ENCODE data around the gene CASQ1.

Gene CASQ1

DNA sequence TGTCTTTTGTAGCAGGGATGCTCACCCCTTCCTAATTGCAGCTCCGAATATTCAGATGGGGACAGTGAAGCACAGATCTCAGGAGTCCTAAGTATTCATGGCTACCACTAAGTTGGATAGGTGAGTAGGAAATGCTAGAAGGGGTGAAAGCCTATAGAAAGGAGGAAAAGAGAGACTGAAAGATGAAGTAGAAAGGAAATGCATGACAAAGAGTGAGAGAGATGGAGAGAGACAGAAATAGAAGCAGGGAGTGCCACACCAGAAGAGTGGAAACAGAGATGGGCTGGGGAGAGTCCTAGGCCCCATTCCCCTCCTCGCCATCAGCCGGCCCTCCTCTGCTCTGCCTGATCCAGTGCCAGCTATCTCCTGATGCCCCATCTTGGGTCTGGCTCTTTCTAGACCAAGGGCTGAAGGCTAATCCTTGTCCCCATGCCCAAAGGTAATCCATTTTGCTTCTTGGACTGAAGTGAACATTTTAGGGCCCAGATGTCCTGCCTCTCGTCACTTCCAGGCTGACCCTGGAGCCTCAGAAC, 16.8 kb downstream of the CASQ1 start:
- Mint-ChIP-seq H3K27ac (peak overlapping the region; percentile 34 to 69), H3K4me1 (peaks cover 60% of the 10 kb centered on the region)
- ATAC-seq, result no peak

DNA sequence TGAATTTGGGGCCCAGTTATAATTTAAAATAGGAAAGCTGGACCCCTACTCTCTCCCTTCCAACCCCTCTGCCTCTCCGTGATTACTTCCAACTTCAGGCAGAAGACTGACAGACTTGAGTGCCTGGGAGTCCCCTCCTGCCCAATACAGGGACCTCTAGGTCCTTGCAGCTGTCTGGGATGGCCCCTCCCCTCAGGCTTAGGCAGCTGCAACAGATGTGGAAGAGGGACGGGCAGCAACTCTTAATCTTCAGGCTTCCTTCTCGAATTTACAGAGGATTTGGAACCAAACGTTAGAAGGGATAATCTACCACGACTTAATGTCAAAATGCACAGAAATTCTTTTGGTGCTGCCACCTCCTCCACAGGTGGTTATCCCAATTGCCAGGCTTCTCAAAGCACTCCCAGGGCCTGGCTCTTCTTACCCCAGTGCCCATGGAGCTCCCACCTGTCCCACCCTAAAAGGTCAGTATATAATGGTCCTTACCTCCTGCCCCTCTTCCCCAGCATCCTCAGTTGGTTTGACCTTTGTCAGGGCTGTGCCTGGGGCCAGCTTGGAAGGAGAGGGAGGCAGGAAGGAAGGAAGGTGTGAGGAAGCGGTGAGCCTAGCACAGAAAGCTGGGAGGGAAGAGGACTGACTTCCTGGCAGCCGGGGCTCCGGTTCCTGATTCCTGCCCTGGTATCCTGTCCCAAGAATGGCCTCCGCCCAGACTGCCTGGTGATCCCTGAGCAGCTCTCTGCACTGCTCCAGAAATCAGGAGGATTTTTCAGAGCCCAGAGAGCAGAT, 17.6 kb downstream of the CASQ1 start:
- ATAC-seq (no peak), DNase-seq (no peak)
- peaks cover 60% of the 10 kb centered on the region for H3K4me1 Mint-ChIP-seq
- no peaks in the 10 kb centered on the region for H3K27me3 Mint-ChIP-seq
- no peaks in the 10 kb centered on the region for H3K9me3 Mint-ChIP-seq
- H3K4me3 Mint-ChIP-seq, result no peak overlapping the region
- H3K27ac Mint-ChIP-seq, result peak overlapping the region in 1 of 2 donors; percentile 69

More for the DNA sequence above, 16.8 kb downstream of the CASQ1 start:
- DNase-seq, result no peak
- H3K4me3 Mint-ChIP-seq, result no peak overlapping the region
- H3K27me3 Mint-ChIP-seq, result no peaks in the 10 kb centered on the region
- H3K9me3 Mint-ChIP-seq, result no peaks in the 10 kb centered on the region

DNA sequence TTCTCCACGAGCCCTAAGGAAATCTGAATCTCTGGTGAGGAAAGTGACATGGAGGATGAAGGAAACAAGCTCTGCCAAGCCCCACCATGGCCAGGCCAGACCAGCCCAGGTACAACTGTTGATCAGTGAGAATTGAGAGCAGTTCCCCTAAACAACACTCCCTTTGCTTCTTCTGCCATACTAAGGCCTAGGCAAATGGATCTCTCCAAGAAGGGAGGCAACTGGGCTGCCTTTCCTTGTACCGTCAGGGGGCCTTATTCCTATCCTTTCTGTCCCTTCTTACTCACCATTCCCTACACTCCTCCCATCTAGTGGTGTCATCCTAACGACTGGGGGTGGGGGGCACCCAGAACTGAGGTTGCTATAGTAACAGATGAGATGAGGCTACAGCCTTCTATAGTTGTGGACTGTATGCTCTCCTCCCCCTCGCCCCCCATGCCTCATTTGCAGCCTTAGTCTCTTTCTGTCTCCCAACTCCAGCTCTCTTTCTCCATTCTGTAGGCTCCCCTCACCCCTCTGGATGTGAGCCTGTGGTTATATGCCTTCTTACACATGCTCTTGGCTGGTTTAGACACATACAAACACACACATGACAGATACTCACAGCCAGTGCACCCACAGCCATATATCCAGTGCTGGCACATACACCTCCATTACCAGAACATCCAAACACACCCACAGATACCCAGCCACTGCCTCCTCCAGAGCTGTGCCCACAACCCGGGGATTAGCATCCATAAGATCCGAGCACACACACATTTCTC, 18.4 kb downstream of the CASQ1 start:
- ATAC-seq, result no peak
- no peak for DNase-seq
- Mint-ChIP-seq H3K4me3 (no peak overlapping the region), H3K9me3 (no peaks in the 10 kb centered on the region), H3K27me3 (no peaks in the 10 kb centered on the region), H3K4me1 (peaks cover 59% of the 10 kb centered on the region), H3K27ac (peak overlapping the region; percentile 38 to 69)

DNA sequence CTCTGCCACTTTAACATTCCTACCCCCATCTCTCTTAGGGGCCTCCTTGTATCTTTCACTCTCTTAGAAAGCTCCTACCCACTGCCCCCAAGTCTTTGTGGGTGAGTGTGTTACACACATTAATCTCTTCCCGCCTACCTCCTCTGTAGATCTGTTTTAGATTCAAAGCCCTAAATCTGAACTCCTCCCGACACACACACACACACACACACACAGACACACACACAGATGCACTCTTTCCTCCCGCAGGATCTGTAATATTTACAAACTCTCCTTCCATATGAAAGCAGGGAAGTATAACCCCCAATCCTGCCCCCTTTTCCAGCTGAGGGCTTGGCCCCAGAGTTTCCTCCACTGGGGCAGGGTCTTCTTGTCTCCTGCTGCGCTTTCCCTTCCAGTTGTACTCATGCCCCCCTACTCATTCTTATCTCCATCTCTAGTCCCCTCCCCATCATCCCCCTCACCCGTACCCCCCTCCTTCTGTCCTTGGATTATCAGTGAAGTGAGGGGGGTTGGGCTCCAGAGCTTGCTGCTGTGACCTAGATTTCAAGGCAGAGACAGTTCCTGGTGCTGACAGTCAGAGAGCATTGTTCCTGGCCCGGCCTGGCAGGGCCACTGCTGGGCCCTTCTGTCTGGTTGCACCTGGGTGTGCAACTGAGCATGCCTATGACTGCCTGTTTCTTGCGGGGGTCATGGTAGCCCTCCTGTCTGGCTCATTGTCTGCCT, 19.1 kb downstream of the CASQ1 start:
- Mint-ChIP-seq H3K4me1 (peaks cover 52% of the 10 kb centered on the region), H3K9me3 (no peaks in the 10 kb centered on the region), H3K4me3 (no peak overlapping the region), H3K27ac (peak overlapping the region; percentile 38 to 49), H3K27me3 (no peaks in the 10 kb centered on the region)
- ATAC-seq (no peak), DNase-seq (no peak)

DNA sequence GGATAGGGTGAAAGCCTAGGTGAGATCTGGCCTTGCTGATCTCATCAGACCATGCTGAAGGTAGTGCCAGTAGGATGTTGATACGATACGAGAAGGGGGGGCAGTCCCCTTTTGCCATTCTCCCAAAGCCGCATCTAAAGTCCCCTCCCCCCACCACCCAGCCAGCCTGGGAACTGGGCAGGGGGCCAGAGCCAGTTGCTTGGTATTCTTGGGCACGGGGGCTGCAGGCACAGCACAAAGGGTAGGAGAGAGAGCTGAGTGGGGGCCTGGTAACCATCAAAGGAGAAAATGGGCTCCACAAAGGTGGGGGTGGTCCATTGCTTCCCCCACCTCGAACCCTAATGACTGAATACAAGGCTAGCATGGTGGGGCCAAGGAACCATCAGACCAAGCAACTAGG, 20.2 kb downstream of the CASQ1 start:
- no peaks in the 10 kb centered on the region for H3K9me3 Mint-ChIP-seq
- no peak for DNase-seq
- H3K4me3 Mint-ChIP-seq, result no peak overlapping the region
- H3K27me3 Mint-ChIP-seq, result no peaks in the 10 kb centered on the region
- no peak overlapping the region for H3K27ac Mint-ChIP-seq
- H3K4me1 Mint-ChIP-seq, result peaks cover 48% of the 10 kb centered on the region
- ATAC-seq, result no peak

DNA sequence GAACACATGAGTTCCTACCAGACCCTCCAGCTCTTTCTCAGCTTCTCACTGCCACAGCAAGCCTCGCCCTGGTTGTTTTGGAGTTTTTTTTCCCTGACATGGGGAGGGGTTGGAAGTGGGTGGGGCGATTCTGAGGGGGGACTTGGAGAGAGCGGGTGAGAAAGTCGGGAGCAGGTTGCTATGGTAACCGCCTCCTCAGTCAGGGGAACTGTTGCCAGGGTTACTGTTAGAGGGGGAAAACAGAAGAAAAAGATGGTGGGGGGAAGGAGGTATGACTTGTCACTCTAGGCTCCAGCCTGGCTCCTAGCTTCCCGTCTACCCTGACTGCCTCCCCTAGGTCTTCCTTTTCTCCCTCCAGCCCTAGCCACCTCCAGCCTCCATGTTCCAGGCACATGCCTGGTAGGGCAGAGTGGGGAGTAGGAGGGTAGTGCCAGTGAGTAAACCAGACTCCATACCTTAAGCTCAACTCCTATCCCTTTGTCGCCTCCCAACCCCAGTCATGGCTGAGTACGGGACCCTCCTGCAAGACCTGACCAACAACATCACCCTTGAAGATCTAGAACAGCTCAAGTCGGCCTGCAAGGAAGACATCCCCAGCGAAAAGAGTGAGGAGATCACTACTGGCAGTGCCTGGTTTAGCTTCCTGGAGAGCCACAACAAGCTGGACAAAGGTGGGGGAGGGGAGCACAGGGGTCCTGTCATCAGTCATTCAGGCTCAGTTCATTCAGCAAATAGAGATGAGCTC, 20.8 kb downstream of the CASQ1 start:
- no peak overlapping the region for H3K4me3 Mint-ChIP-seq
- DNase-seq (no peak), ATAC-seq (no peak)
- H3K4me1 Mint-ChIP-seq, result peaks cover 45% of the 10 kb centered on the region
- H3K27ac Mint-ChIP-seq, result peak overlapping the region in 1 of 2 donors; percentile 56
- H3K9me3 Mint-ChIP-seq, result no peaks in the 10 kb centered on the region
- no peaks in the 10 kb centered on the region for H3K27me3 Mint-ChIP-seq

DNA sequence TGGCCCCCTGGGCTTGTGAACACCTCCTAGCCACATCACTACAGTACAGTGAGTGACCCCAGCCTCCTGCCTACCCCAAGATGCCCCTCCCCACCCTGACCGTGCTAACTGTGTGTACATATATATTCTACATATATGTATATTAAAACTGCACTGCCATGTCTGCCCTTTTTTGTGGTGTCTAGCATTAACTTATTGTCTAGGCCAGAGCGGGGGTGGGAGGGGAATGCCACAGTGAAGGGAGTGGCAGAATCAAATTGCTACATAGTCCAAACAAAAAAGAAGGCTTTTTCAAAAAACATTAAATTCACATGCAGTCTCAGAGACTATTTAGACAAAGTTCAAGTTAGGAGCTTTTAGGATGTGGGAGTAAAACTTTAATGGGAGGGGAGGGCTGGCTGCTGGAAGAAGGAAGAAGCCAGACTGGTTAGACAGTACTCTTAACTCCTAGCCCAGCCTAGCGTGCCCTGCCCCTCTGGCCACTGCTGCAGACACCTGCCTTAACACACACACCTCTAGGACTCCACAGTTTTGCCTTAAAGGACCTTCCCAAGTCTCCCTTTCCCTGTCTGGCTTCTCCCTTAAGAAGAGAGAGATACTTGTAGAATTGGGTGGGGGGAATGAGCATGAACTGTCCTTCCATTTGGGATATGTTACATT, 24.2 kb downstream of the CASQ1 start:
- Mint-ChIP-seq H3K27me3 (no peaks in the 10 kb centered on the region), H3K4me1 (peaks cover 12% of the 10 kb centered on the region), H3K4me3 (no peak overlapping the region), H3K9me3 (no peaks in the 10 kb centered on the region), H3K27ac (peak overlapping the region in 1 of 2 donors; percentile 15)
- no peak for DNase-seq
- no peak for ATAC-seq

DNA sequence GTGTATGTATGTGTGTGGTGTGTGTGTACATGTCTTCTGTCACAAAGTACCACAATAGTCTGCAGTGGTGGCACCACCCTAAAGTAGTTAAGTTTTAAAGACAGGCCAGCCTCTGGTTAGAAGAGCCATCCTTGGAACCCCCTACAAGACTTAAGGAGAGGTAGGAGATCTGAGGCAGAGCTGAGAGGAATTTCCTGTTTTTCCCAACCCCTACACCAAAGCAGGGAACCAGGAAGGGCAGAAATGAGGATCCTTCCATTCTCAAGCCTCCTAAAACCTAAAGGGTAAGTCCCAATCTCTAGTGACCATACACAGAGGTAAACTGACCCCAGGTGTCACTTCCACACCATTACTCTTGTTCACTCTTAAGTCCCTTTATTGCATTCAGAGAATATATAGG, 25.9 kb downstream of the CASQ1 start:
- Mint-ChIP-seq H3K27ac (no peak overlapping the region), H3K9me3 (no peaks in the 10 kb centered on the region)
- no peak for ATAC-seq

DNA sequence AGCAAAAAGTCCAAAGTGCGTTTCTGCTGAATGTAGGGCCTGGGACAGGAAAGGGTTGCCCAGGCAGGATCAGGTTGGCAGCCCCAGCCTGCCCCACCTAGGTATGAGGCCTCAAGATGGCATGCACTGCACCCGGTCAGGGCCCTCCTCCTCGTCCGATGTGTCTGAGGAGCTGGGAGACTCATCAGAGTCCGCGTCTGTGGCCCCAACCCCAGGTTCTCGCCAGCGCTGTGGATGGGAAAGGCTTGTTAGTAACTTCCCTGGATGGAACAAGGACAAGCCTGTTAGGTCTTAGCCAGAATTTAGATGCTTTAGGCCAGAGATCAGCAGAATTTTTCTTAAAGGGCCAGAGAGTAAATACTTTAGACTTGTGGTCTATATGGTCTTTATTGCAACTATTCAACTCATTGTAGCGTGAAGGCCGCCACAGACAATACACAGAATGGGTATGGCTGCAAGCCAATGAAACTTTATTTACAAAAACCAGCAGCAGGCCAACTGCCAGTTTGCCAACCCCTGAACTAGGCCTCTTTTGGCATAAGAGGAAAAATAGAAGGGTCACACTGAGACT, 27.2 kb downstream of the CASQ1 start:
- no peak overlapping the region for H3K27ac Mint-ChIP-seq

More for the DNA sequence above, 25.9 kb downstream of the CASQ1 start:
- no peak overlapping the region for H3K4me3 Mint-ChIP-seq
- no peaks in the 10 kb centered on the region for H3K4me1 Mint-ChIP-seq
- DNase-seq, result no peak
- no peaks in the 10 kb centered on the region for H3K27me3 Mint-ChIP-seq

DNA sequence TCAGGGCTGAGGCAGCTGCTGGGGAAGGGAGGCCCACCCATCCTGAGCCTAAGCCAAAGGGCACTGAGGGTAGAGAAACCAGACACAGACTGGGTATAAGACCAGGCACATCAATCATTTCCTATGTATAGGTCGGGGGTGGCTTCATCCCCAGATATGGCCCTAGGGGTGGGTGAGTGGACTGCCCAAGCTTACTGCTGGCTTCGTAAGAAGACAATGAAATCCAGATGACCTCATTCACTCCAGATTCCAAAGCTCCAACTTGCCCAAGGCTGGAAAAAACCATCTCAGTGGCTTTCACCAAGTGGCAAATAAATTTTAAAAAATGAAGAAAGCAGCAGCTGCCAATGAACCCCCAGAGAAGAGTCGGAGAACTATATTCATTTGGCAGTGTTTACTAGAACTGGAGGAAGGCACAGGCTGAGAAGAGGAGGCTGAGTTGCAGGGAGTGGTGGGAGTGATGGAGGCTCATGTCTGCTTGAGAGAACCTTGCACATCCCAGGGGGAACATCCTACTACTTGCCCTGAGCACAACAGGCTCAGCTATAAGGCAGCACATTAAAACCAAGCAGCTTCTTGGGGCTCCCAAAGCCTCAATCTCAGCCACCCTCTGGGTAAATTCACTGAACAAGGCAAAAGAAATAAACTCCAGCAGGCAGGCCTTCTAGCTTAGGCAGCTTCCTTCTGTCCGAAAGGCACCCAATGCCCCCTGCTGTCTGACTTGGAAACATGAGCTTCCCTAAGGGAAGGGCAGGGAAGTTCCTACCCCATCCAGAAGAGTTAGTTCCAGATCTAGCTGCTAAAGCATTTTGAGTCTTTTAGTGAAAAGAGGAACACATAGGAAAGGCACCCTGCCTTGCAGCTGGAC, 28.9 kb downstream of the CASQ1 start:
- H3K27ac Mint-ChIP-seq, result peak overlapping the region; percentile 29 to 92
- H3K9me3 Mint-ChIP-seq, result no peaks in the 10 kb centered on the region
- no peaks in the 10 kb centered on the region for H3K4me1 Mint-ChIP-seq
- no peak for DNase-seq
- no peaks in the 10 kb centered on the region for H3K27me3 Mint-ChIP-seq
- no peak for ATAC-seq
- H3K4me3 Mint-ChIP-seq, result no peak overlapping the region

More for the DNA sequence above, 27.2 kb downstream of the CASQ1 start:
- H3K4me1 Mint-ChIP-seq, result no peaks in the 10 kb centered on the region
- H3K4me3 Mint-ChIP-seq, result no peak overlapping the region
- no peak for DNase-seq
- no peaks in the 10 kb centered on the region for H3K27me3 Mint-ChIP-seq
- ATAC-seq, result no peak
- no peaks in the 10 kb centered on the region for H3K9me3 Mint-ChIP-seq

DNA sequence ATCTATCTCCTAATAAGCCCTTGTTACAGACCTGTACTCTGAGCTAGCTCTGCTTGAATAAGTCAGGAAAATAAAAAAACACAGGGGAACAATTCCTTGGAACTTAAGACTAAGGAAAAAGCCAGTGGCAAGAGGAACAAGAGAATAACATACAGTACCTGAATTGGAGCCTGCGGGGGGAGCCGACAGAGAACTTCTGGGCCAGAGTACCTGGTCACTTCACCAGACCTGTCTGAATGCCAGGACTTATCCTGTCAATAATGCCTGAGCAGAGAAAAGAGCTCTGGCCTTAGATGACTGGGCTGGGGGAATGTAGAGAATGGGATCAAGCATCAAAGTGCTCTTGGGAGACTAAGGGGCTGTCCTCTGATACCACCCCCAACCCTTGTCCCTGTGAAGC, 29.9 kb downstream of the CASQ1 start:
- H3K27me3 Mint-ChIP-seq, result no peaks in the 10 kb centered on the region
- H3K4me3 Mint-ChIP-seq, result no peak overlapping the region
- H3K4me1 Mint-ChIP-seq, result no peaks in the 10 kb centered on the region
- H3K9me3 Mint-ChIP-seq, result no peaks in the 10 kb centered on the region
- ATAC-seq (no peak), DNase-seq (no peak)
- H3K27ac Mint-ChIP-seq, result peak overlapping the region; percentile 16 to 79

DNA sequence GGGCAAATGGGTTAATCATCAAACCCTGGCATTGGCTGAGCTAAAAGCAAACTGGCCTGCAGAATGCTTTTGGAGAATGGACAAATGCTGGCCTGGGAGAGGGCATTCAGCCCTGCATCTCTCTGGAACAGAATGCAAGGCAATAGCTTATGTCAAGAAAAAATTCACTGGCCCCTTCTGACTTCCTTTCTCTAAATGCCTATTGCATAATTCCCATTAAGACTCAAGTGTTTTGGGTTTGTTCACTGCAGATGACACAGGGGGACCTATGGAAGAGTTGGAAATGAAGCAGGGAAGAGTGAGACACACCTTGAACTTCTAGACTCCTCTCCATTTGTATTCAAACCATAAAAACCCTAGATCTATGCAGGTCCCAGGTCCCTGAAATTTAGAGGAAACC, 30.7 kb downstream of the CASQ1 start:
- no peaks in the 10 kb centered on the region for H3K9me3 Mint-ChIP-seq
- H3K27ac Mint-ChIP-seq, result no peak overlapping the region
- H3K4me1 Mint-ChIP-seq, result no peaks in the 10 kb centered on the region
- DNase-seq, result no peak
- H3K4me3 Mint-ChIP-seq, result no peak overlapping the region
- no peaks in the 10 kb centered on the region for H3K27me3 Mint-ChIP-seq
- no peak for ATAC-seq

DNA sequence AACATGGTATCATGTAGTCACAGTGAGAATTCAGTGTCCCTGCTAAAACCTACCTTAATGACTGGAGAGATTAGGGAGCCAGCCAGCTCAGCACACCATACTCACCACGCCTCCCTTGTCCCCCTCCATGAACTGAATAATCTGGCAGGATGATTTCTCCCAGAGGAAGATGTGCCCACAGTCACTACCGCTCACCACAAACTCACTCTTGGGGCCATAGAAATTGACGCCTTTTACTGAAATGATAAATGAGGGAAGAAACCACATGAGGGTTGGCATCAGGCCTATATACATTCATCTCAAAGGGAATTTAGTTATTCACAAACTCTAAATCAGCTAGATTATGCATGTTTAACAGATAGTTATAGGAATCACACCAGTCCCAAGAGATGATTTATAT, 32.2 kb downstream of the CASQ1 start:
- ATAC-seq, result no peak
- no peaks in the 10 kb centered on the region for H3K4me1 Mint-ChIP-seq
- peak overlapping the region in 1 of 2 donors; percentile 75 for H3K27ac Mint-ChIP-seq
- no peak overlapping the region for H3K4me3 Mint-ChIP-seq
- DNase-seq, result no peak
- no peaks in the 10 kb centered on the region for H3K9me3 Mint-ChIP-seq
- no peaks in the 10 kb centered on the region for H3K27me3 Mint-ChIP-seq

DNA sequence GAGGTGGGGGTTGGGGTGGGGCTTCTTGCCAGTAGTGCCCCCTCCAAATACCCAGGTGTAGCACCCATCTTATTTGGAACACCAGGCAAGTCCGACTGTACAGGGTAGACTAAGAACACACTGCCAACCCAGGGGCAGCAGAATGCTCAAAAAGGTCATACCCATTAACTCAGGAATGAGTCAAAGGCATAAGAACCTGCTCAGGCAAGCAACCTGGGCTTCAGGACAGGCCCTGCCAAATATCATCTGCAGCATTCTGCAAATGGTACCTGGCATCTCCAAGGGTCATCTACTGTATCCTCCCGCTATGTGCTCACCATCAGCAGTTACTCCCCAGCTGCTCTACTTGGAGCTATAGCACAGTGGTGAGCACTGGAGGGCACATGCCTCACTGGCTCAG, 34.2 kb downstream of the CASQ1 start:
- ATAC-seq (no peak), DNase-seq (no peak)
- no peaks in the 10 kb centered on the region for H3K4me1 Mint-ChIP-seq
- no peaks in the 10 kb centered on the region for H3K9me3 Mint-ChIP-seq
- H3K27ac Mint-ChIP-seq, result peak overlapping the region in 1 of 2 donors; percentile 22
- H3K4me3 Mint-ChIP-seq, result no peak overlapping the region
- H3K27me3 Mint-ChIP-seq, result no peaks in the 10 kb centered on the region

Measured in stimulated activated naive CD8-positive, alpha-beta T cell treated with anti-CD3 and anti-CD28 coated beads, Interleukin-15, amount 100 ng/mL, for 72 hours (primary cell).